Left hindlimb (tissue), 1 donor: Measurements from ENCODE around the gene FBXW5.

Experiments used
- DNase-seq: peaks from one replicate; pipeline ENCODE4 v3.0.0-alpha.2; 2018

FBXW5 gene

GRCh38 chr9:136927343-136928271, 16.9 kb downstream of the FBXW5 start:
- no peak for DNase-seq

GRCh38 chr9:136926749-136927148, 17.8 kb downstream of the FBXW5 start:
- no peak for DNase-seq

GRCh38 chr9:136926154-136926704, 18.3 kb downstream of the FBXW5 start:
- DNase-seq: no peak

GRCh38 chr9:136925414-136926153, 19.0 kb downstream of the FBXW5 start:
- no peak for DNase-seq

GRCh38 chr9:136923881-136924280, 20.7 kb downstream of the FBXW5 start:
- DNase-seq: no peak

GRCh38 chr9:136922540-136922939, 22.0 kb downstream of the FBXW5 start:
- no peak for DNase-seq

- DNase-seq: no peak
Measured at GRCh38 chr9:136921718-136922117, 22.8 kb downstream of the FBXW5 start.

- DNase-seq: no peak
Measured at GRCh38 chr9:136921307-136921706, 23.2 kb downstream of the FBXW5 start.

- no peak for DNase-seq
Measured at GRCh38 chr9:136920734-136921231, 23.8 kb downstream of the FBXW5 start.

- DNase-seq: no peak
Measured at GRCh38 chr9:136920069-136920468, 24.5 kb downstream of the FBXW5 start.

- no peak for DNase-seq
Measured at GRCh38 chr9:136917902-136918301, 26.6 kb downstream of the FBXW5 start.

GRCh38 chr9:136916330-136917184, 28.0 kb downstream of the FBXW5 start:
- DNase-seq: no peak

- no peak for DNase-seq
Measured at GRCh38 chr9:136915632-136916329, 28.8 kb downstream of the FBXW5 start.

GRCh38 chr9:136913701-136914438, 30.7 kb downstream of the FBXW5 start:
- DNase-seq: no peak

GRCh38 chr9:136910901-136911245, 33.7 kb downstream of the FBXW5 start:
- DNase-seq: no peak

- no peak for DNase-seq
Measured at GRCh38 chr9:136910197-136910900, 34.2 kb downstream of the FBXW5 start.

- no peak for DNase-seq
Measured at GRCh38 chr9:136907011-136907914, 37.3 kb downstream of the FBXW5 start.

GRCh38 chr9:136906266-136906665, 38.3 kb downstream of the FBXW5 start:
- no peak for DNase-seq

GRCh38 chr9:136903041-136903554, 41.4 kb downstream of the FBXW5 start:
- DNase-seq: no peak
